Posterior cingulate gyrus (tissue), 11 donors: Measurements from ENCODE around the gene VOPP1.

Source experiments
- DNase-seq, 10 donors: peaks; one replicate each; pipeline versions ENCODE4 v3.0.0 to v3.0.0-alpha.2; 2020 to 2021; ENCODE audit warnings: mixed read lengths in 3 of 10
- intact Hi-C: fragments of 100-400 bp; cut with DNase I; formaldehyde crosslinking; loops from one replicate; pipeline ENCODE4 v1.15.1; 2023

Gene VOPP1

GRCh38 chr7:55558962-55559920 is 13.1 kb downstream of the VOPP1 start:
- intact Hi-C loops, result no loop called here
- no peak for DNase-seq

GRCh38 chr7:55557666-55558188 is 14.6 kb downstream of the VOPP1 start:
- intact Hi-C loops, result no loop called here
- DNase-seq, result no peak

GRCh38 chr7:55556492-55556891 is 15.8 kb downstream of the VOPP1 start:
- no peak for DNase-seq

GRCh38 chr7:55556031-55556430 is 16.3 kb downstream of the VOPP1 start:
- DNase-seq, result no peak
- intact Hi-C loops, result no loop called here

More at GRCh38 chr7:55556492-55556891, 15.8 kb downstream of the VOPP1 start:
- intact Hi-C loops, result no loop called here

GRCh38 chr7:55555160-55555559 is 17.1 kb downstream of the VOPP1 start:
- intact Hi-C loops, result no loop called here
- no peak for DNase-seq

- intact Hi-C loops, result no loop called here
- no peak for DNase-seq
Observed at GRCh38 chr7:55554038-55554437, 18.3 kb downstream of the VOPP1 start.

GRCh38 chr7:55553024-55553345 is 19.3 kb downstream of the VOPP1 start:
- DNase-seq, result no peak

GRCh38 chr7:55552320-55553023 is 19.8 kb downstream of the VOPP1 start:
- intact Hi-C loops, result no loop called here
- DNase-seq, result peak in 5 of 10 donors; percentile 41 to 89 (median 51)

More at GRCh38 chr7:55553024-55553345, 19.3 kb downstream of the VOPP1 start:
- intact Hi-C loops, result no loop called here

GRCh38 chr7:55550841-55551537 is 21.3 kb downstream of the VOPP1 start:
- DNase-seq, result no peak
- intact Hi-C loops, result no loop called here

- DNase-seq, result peak in 1 of 10 donors; percentile 73
- intact Hi-C loops, result no loop called here
Observed at GRCh38 chr7:55550010-55550663, 22.2 kb downstream of the VOPP1 start.

- DNase-seq, result no peak
- intact Hi-C loops, result no loop called here
Observed at GRCh38 chr7:55549457-55549856, 22.8 kb downstream of the VOPP1 start.

- DNase-seq, result no peak
- intact Hi-C loops, result no loop called here
Observed at GRCh38 chr7:55548295-55548731, 24.0 kb downstream of the VOPP1 start.

- peak in 5 of 10 donors; percentile 38 to 88 (median 56) for DNase-seq
- intact Hi-C loops, result no loop called here
Observed at GRCh38 chr7:55546814-55547213, 25.5 kb downstream of the VOPP1 start.

GRCh38 chr7:55545496-55545895 is 26.8 kb downstream of the VOPP1 start:
- peak in 3 of 10 donors; percentile 60 to 90 (median 78) for DNase-seq

GRCh38 chr7:55540226-55540858 is 32.0 kb downstream of the VOPP1 start:
- intact Hi-C loops, result no loop called here
- DNase-seq, result no peak

More at GRCh38 chr7:55545496-55545895, 26.8 kb downstream of the VOPP1 start:
- intact Hi-C loops, result no loop called here

- no peak for DNase-seq
- intact Hi-C loops, result no loop called here
Observed at GRCh38 chr7:55539380-55539779, 32.9 kb downstream of the VOPP1 start.

- intact Hi-C loops, result no loop called here
- DNase-seq, result no peak
Observed at GRCh38 chr7:55538538-55538937, 33.8 kb downstream of the VOPP1 start.

GRCh38 chr7:55537458-55537990 is 34.8 kb downstream of the VOPP1 start:
- DNase-seq, result no peak

More at GRCh38 chr7:55537458-55537990, 34.8 kb downstream of the VOPP1 start:
- intact Hi-C loops, result no loop called here
